Peyer's patch (tissue), 4 donors: ENCODE results near the gene SLC49A4.

Experiments used
- POLR2A ChIP-seq, 2 donors: fragments of 450-650 bp; IDR thresholded peaks; one replicate each; pipeline ENCODE4 v1.5.1; 2017; ENCODE audit warnings: antibody characterized with exemption in 2 of 2, mild to moderate bottlenecking in 2 of 2, moderate library complexity in 2 of 2
- TF ChIP-seq, protein P1 (sequence below), 6 experiments: fragments of 450-650 bp in 4 of 6; fragments of 200-600 bp in 2 of 6; sonication (generic) in 1 of 6; IDR thresholded peaks; one replicate each; pipeline ENCODE4 v1.5.1; 2017 to 2019; ENCODE audit warnings: antibody characterized with exemption in 6 of 6, mild to moderate bottlenecking in 3 of 6, moderate library complexity in 1 of 6

DNA sequence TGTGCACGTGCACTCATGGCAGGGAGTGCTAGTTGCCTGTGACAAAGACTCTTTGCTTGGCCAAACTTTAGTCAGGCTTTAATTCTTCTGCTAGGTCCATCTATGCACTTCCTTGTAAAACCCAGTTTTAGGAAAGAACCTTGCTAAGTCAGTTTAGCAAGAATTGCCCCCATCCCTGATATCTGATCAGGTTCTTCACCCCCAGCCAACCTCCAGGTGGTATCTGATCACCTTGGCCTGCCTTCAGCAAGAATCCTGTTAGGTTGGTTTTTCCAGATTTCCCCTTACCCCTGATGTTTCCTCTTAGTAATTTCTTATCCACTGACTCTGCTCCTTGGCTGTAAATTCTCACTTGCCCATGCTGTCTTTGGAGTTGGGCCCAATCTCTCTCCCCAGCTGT is 9.6 kb upstream of the SLC49A4 start:
- TF ChIP-seq, protein P1, sequence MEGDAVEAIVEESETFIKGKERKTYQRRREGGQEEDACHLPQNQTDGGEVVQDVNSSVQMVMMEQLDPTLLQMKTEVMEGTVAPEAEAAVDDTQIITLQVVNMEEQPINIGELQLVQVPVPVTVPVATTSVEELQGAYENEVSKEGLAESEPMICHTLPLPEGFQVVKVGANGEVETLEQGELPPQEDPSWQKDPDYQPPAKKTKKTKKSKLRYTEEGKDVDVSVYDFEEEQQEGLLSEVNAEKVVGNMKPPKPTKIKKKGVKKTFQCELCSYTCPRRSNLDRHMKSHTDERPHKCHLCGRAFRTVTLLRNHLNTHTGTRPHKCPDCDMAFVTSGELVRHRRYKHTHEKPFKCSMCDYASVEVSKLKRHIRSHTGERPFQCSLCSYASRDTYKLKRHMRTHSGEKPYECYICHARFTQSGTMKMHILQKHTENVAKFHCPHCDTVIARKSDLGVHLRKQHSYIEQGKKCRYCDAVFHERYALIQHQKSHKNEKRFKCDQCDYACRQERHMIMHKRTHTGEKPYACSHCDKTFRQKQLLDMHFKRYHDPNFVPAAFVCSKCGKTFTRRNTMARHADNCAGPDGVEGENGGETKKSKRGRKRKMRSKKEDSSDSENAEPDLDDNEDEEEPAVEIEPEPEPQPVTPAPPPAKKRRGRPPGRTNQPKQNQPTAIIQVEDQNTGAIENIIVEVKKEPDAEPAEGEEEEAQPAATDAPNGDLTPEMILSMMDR (IDR thresholded peaks at IDR 0.05) = no peak
- no peak for TF ChIP-seq POLR2A (IDR thresholded peaks at IDR 0.05)
